ENCODE data around the gene THAP2.
"Not testable (repeated sequence)": the region's sequence is repeated elsewhere in the genome, so short reads cannot be mapped to it uniquely, and the experiment has no call there.

The THAP2 gene

DNA sequence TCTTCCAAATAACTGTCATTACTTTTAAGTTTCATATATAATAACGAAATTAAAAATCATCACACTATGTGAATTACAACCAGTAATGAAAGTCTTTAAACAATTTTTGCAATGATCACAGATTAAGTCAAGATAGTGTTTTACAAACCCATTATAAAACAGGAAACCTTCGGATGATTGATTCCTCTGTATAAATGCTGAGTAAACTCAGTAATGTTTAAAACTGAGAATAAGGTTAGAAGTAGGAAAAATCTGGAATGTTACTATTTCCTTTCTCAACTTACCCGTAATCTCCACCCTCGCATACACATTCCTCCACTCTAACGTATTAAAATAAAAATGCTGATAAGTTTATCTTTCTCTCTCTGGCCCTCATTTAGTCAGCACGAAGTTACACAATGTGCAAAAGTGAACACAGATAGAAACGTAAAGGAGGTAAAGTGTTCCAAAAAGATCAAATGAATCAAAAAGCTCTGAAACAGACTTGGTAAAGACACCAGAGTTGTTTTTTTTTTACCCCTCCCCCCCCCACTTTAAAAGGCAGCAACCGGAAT, 2.0 kb upstream of the THAP2 start:
- DNase-seq (ENCODE audit: low read depth in 2 of 2, low spot score in 1 of 2), result no peak

- peak; percentile 44 to 45 for DNase-seq (ENCODE audit: low read depth in 2 of 2, low spot score in 1 of 2)
Measured at GRCh38 chr12:71662849-71663560, 1.1 kb upstream of the THAP2 start.

DNA sequence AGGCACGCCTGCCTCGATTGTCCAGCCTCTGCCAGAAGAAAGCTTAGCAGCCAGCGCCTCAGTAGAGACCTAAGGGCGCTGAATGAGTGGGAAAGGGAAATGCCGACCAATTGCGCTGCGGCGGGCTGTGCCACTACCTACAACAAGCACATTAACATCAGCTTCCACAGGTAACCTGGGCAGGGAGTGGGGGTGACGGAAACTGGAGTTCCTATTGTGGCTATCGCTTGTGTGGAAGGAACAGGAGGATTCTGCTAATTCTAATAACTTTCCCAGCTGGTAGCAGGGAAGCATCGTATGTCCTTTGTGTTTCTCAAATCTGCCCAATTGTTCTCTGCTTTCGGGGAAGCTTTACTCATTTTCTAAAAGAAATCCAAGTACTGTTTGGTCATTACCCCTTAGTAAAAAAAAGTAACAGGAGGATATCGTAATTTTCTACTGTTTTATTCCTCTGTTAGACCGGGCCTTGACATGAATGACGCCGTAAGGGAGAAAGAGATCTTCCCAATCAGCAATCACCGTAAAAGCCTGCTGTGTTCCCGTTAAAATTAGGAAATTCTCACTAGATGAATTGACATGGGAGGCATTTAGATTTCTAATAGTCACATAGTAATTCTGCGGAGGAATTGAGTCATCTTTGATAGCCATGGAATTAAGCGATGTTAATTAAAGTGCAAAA, 449 bp downstream of the THAP2 start:
- DNase-seq (ENCODE audit: low read depth in 2 of 2, low spot score in 1 of 2), result no peak

DNA sequence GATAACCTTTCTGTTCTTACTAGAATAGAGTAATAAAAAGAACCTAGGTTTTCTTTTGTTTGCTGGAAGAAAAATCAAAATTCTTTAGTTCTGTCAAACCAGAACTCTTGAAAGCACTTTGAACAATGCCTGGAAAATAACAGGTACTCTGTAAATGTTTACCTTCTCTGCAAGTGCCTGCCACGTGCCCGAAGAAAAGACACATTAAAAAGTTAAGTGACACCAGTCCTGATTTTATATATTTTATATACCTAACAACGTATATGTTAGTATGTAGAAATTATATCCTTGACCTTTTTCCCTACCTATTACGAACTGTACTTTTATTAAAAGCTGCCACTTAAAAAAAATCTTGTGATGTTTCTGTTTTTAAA, 976 bp downstream of the THAP2 start:
- DNase-seq (ENCODE audit: low read depth in 2 of 2, low spot score in 1 of 2), result no peak

DNA sequence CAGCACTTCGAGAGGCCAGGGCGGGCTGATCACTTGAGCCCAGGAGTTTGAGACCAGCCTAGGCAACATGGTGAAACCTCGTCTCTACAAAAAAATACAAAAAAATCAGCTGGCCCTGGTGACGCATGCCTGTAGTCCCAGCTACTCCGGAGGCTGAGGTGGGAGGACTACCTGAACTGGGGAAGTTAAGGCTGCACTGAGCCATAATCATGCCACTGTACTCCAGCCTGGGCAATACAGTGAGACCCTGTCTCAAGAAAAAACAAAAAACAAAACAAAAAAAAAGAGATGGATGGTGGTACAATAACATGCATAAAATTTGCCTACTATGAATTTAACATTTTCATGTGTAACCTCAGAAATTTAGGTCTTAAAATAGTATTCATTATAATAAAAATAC, 2.2 kb downstream of the THAP2 start:
- no peak for DNase-seq (ENCODE audit: low read depth in 2 of 2, low spot score in 1 of 2)

GRCh38 chr12:71671311-71671710, 7.2 kb downstream of the THAP2 start:
- DNase-seq (ENCODE audit: low read depth in 2 of 2, low spot score in 1 of 2), result no peak

DNA sequence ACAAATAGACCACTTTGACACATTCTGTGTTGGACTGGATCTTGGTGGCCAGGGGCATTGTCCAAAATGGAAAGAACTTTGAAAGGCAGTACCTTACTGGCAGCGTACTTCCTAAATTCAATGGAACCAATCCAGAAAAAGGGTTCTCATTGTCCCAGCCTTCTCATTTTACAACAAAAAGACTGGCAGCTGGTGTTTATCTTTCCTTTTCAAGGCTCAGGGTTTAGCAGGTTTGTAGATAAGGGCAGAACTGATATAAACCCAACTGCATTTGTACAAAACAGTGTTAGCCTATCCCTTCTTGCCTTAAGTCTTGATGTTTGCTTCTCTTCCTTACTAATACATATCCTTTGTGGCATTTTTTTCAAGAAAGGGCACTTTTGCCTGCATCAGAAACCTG, 7.7 kb downstream of the THAP2 start:
- DNase-seq (ENCODE audit: low read depth in 2 of 2, low spot score in 1 of 2), result no peak

- no peak for DNase-seq (ENCODE audit: low read depth in 2 of 2, low spot score in 1 of 2)
Measured at GRCh38 chr12:71682466-71682865, 18.4 kb downstream of the THAP2 start.

- DNase-seq (ENCODE audit: low read depth in 2 of 2, low spot score in 1 of 2), result no peak
Measured at GRCh38 chr12:71683633-71684032, 19.5 kb downstream of the THAP2 start.

DNA sequence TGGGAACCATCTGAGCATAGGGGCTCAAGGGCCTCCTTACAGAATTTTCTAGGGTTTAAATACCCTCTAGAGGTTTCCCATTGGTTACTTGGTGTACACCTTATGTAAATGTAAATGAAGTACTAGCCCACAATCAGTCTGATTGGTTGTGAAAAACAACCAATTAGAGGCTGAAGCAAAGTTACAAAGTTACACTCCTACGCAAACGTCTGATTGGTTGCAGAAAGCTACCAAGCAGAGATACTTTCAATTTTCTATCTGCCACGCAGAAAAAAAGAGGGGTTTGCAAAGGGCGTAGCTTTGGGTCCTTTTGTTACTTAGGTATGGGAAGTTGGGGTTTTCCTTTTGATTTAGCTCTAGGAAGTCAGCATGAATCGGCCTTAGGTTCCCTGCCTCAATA, 20.0 kb downstream of the THAP2 start:
- no peak for DNase-seq (ENCODE audit: low read depth in 2 of 2, low spot score in 1 of 2)

DNA sequence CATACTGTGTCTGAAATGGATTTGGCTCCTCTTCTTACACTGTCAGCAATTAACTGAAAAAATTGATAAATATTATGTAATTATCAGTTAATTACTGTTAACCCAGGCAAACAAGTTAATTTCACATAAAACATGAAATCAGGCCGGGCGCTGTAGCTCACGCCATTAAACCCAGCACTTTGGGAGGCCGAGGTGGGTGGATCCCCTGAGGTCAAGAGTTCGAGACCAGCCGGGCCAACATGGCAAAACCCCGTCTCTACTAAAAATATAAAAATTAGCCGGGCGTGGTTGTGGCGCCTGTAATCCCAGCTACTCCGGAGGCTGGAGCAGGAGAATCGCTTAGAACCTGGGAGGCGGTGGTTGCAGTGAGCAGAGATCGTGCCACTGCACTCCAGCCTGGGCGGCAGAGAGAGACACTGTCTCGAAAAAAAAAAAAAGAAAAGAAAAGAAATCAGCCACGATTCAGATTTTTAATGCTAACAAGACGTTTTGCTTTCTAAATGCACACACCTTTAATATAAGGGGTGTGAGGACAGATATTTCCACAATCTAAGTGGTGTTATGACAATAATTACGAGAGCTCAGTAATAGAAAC, 21.3 kb downstream of the THAP2 start:
- no peak for DNase-seq (ENCODE audit: low read depth in 2 of 2, low spot score in 1 of 2)

- DNase-seq (ENCODE audit: low read depth in 2 of 2, low spot score in 1 of 2), result peak; percentile 55 to 71
Measured at GRCh38 chr12:71685914-71686657, 22.0 kb downstream of the THAP2 start, which contains the start of gene TMEM19. TSS of gene TMEM19 (plus strand) at chr12:71686082. CDS start at chr12:71686681, 599 bp downstream.

GRCh38 chr12:71686658-71687025, 22.5 kb downstream of the THAP2 start:
- no peak for DNase-seq (ENCODE audit: low read depth in 2 of 2, low spot score in 1 of 2)

DNA sequence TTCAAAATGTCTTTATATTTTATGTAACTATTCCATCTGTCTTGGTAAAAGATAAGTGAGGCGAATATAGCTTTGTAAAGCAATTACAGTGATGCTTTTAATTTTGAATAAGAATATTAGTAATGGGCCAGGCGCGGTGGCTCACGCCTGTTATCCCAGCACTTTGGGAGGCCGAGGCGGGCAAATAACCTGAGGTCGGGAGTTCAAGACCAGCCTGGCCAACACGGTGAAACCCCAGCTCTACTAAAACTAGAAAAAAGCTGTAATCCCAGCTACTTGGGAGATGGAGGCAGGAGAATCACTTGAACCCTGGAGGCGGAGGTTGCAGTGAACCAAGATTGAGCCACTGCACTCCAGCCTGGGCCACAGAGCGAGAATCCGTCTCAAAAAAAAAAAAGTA, 23.1 kb downstream of the THAP2 start:
- DNase-seq (ENCODE audit: low read depth in 2 of 2, low spot score in 1 of 2), result not testable (repeated sequence)

- DNase-seq (ENCODE audit: low read depth in 2 of 2, low spot score in 1 of 2), result no peak
Measured at GRCh38 chr12:71688961-71689570, 25.0 kb downstream of the THAP2 start.

- DNase-seq (ENCODE audit: low read depth in 2 of 2, low spot score in 1 of 2), result no peak
Measured at GRCh38 chr12:71691504-71692129, 27.5 kb downstream of the THAP2 start.

DNA sequence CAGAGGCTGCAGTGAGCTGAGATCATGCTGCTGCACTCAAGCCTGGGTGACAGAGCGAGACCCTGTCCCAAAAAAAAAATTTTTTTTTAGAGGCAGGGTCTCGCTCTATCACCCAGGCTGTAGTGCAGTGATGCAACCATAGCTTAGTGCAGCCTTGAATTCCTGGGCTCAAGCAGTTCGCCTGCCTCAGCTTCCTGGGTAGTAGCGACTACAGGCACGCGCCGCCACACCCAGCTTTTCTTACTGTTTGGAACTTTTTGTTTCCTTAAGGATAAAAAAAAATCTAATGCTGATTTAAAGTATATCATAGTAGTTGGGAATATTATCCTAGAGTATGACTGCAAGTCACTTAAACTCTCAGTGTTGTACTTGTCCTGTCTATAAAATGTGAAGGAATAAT, 29.0 kb downstream of the THAP2 start:
- DNase-seq (ENCODE audit: low read depth in 2 of 2, low spot score in 1 of 2), result no peak

- DNase-seq (ENCODE audit: low read depth in 2 of 2, low spot score in 1 of 2), result not testable (repeated sequence)
Measured at GRCh38 chr12:71693651-71694050, 29.6 kb downstream of the THAP2 start.

DNA sequence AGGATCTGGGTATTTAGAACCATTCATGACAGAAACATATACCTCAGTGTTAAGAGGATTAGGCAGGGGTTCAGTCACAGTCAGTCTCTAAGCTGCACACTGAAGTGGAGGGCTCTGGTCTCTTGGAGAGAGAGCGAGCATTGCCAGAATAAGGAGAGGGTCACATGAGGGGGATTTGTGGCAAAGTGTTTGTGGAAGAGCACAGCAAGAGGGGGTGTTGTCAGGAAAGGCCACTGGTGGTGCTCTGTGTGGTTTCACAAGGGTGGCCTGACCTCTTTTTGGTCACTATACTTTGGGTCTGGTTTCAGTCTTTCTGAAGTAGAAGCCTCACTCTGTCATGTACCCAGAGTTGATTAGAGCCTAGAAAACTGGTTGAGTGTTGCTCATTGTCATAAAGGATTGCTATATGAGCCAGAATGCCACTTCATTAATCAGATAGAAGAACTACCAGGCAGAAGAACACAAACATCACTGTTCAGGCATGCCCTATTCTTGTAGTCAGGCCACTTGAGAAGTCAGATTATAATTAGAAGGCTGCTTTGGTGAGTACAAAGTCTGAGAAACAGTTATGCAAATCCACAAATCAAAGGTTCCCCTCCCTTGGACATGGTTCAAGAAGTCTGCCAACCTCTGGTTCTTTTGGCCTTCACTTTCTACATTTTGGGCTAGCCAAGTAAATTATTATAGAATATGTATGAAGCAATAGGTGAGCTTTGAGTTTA, 30.2 kb downstream of the THAP2 start:
- no peak for DNase-seq (ENCODE audit: low read depth in 2 of 2, low spot score in 1 of 2)

- no peak for DNase-seq (ENCODE audit: low read depth in 2 of 2, low spot score in 1 of 2)
Measured at GRCh38 chr12:71695782-71696181, 31.7 kb downstream of the THAP2 start.

Data from stimulated activated CD8-positive, alpha-beta memory T cell treated with anti-CD3 and anti-CD28 coated beads, Interleukin-4, amount 100 ng/mL, for 1 hour (primary cell).